ENCODE measurements around the gene CFAP77.
"Not testable (repeated sequence)": the region's sequence is repeated elsewhere in the genome, so short reads cannot be mapped to it uniquely, and the experiment has no call there.

CFAP77 gene

GRCh38 chr9:132547976-132548730, 138.1 kb downstream of the CFAP77 start:
- no peak for DNase-seq (ENCODE audit: low read depth, low spot score)

GRCh38 chr9:132548751-132549640, 139.0 kb downstream of the CFAP77 start:
- DNase-seq (ENCODE audit: low read depth, low spot score) = no peak

DNA sequence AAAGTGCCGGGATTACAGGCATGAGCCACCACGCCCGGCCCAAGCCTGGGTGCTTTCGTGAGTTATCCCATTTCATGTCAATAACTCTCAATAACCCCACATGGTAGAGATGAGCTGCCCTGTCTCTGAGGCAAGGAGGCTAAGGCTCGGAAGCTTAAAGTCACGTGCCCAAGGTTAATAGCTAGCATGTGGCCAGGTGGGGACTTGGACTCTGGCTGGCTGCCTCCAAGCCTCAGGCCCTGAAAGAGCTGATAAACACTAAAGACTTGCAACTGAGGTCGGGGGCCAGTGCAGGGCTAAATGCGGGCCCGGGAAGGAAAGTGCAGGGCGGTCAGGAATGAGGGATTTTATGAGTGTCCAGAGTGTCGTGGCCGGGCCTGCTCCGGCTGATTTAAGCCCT, 141.5 kb downstream of the CFAP77 start:
- DNase-seq (ENCODE audit: low read depth, low spot score) = no peak

GRCh38 chr9:132552041-132552440, 142.0 kb downstream of the CFAP77 start:
- no peak for DNase-seq (ENCODE audit: low read depth, low spot score)

GRCh38 chr9:132554755-132555154, 144.7 kb downstream of the CFAP77 start:
- DNase-seq (ENCODE audit: low read depth, low spot score) = no peak

DNA sequence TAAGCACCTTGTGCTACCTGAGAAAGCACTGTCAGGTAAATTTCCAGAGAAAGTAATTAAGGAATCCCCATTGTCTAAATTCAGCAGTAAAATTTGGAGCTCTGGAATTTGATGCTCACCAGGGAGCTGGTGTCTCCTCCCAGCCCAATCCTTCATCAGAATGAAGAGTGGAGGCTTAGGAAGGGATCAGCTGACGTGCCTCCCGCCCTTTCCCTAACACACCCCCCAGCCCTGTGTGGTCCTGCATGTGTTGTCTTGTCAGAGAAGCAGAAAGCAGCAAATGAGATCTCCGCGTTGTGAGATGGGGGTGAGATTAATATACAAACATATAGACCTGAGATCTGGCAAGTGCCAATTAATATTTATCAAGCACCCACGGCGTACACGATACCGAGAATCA, 145.5 kb downstream of the CFAP77 start:
- DNase-seq (ENCODE audit: low read depth, low spot score) = no peak

- DNase-seq (ENCODE audit: low read depth, low spot score) = no peak
Observed at GRCh38 chr9:132556235-132556634, 146.2 kb downstream of the CFAP77 start.

- DNase-seq (ENCODE audit: low read depth, low spot score) = no peak
Observed at GRCh38 chr9:132556714-132557113, 146.7 kb downstream of the CFAP77 start.

GRCh38 chr9:132557159-132557558, 147.1 kb downstream of the CFAP77 start:
- DNase-seq (ENCODE audit: low read depth, low spot score) = no peak

DNA sequence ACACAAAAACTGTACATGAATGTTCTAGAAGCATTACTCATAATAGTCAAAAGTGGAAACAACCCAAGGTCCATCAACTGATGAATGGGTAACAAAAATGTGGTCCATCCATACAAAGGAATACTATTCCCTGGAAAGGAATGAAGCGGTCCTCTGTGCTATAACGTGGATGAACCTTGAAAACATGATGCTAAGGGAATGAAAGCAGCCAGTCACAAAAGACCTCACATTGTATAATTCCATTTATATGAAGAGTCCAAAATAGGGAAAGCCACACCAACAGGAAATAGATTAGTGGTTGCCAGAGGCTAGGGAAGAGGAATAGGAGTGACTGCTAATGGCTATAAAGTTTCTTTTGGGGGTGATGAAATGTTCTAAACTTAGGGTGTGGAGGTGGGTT, 149.7 kb downstream of the CFAP77 start:
- no peak for DNase-seq (ENCODE audit: low read depth, low spot score)

GRCh38 chr9:132560616-132561202, 150.7 kb downstream of the CFAP77 start:
- no peak for DNase-seq (ENCODE audit: low read depth, low spot score)

DNA sequence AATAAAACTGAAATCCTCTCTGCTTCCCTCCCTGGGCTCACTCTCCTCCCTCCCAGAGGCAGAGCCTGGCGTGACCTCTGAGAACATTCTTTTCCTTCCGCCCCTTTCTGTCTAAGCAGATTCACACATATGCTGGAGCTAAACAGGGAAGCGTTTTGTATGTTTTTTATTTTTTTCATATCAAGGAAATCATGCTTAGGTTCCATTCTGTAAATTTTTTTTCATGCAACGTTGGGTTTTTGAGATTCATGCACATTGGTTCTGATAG, 152.2 kb downstream of the CFAP77 start:
- DNase-seq (ENCODE audit: low read depth, low spot score) = no peak

DNA sequence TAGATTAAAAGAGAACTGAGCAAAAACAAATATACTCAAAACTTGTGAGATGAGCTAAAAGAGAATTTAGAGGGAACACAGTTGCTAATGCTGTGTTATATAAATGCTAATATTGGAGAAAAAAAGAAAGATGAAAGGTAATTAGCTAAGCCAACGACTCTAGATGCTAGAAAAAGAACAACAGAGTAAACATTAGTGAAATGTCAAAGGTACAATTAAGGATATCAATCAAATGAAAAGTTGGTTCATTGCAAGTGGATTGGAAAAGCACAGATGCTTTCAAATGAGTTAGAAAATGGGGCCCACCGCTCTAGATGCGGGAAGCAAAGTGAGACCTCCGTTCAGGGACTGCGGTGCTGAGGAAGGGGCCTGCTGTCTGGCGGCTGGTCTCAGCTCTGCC, 154.5 kb downstream of the CFAP77 start:
- DNase-seq (ENCODE audit: low read depth, low spot score) = no peak

GRCh38 chr9:132568787-132569186, 158.8 kb downstream of the CFAP77 start:
- not testable (repeated sequence) for DNase-seq (ENCODE audit: low read depth, low spot score)

GRCh38 chr9:132571806-132572600, 162.0 kb downstream of the CFAP77 start:
- no peak for DNase-seq (ENCODE audit: low read depth, low spot score)

DNA sequence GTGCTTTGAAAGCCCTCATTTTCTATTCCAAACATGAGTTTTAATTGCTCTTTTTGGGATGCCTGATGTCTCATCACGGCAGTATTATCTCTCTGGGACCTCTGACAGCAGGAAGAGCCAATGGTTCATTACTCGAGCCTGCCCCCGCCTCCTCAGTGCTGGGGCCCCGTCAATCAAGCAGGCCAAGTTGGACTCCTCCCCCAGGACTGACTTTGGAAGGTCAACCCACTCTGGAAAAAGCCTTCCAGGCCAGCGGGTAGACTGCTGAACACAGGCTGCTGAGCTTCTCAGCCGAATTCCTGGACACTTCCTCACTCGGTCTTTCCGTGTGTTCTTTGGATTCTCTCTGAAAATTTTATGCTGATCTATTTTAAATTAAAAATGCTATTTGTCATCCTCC, 162.9 kb downstream of the CFAP77 start:
- no peak for DNase-seq (ENCODE audit: low read depth, low spot score)

GRCh38 chr9:132575005-132575609, 165.1 kb downstream of the CFAP77 start:
- DNase-seq (ENCODE audit: low read depth, low spot score) = peak; percentile 23

DNA sequence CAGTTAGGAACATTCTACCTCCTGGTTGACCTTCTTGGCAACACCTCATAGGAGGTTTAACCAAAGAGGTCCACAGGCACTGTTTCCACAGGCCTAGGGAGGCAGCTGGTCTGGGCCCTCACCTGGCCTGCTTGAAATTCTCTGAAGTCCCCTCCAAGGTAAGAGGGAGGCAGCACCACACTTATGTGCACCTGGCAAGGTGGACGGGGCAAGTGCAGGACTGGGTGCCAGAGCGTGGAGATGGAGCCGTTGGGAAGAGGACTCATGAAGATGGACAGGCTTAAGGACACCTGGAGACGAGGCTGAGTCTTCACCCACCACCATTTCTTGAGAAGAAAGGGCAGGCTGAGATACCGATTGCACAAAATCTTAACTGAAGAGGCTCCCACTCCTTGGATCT, 165.8 kb downstream of the CFAP77 start:
- no peak for DNase-seq (ENCODE audit: low read depth, low spot score)

- no peak for DNase-seq (ENCODE audit: low read depth, low spot score)
Observed at GRCh38 chr9:132577119-132577518, 167.1 kb downstream of the CFAP77 start.

GRCh38 chr9:132578367-132578932, 168.4 kb downstream of the CFAP77 start:
- no peak for DNase-seq (ENCODE audit: low read depth, low spot score)

GRCh38 chr9:132579427-132579798, 169.4 kb downstream of the CFAP77 start:
- no peak for DNase-seq (ENCODE audit: low read depth, low spot score)

Measured in smooth muscle cell of the brain vasculature (primary cell).